ENCODE results near the gene AKR1C1. TPM values are rescaled to one million over a fixed set of nuclear protein-coding genes. Genes with fewer than 3 reads are reported as not detected.
"Not testable (repeated sequence)": the region's sequence is repeated elsewhere in the genome, so short reads cannot be mapped to it uniquely, and the experiment has no call there.

AKR1C1 gene
- total and polyA plus RNA-seq, 2 of the 13 experiments (the other 11 are each of a cell fraction or from before 2014, with no cell fraction given), result 948 to 2,238 TPM

- TF ChIP-seq HNF4A (CRISPR knock-in tag; IDR thresholded peaks at IDR 0.05) (peak; percentile 53), TCF7 (IDR thresholded peaks at IDR 0.05; ENCODE audit: low read depth) (peak; percentile 59), ZNF710 (CRISPR knock-in tag; IDR thresholded peaks at IDR 0.05; ENCODE audit: borderline replicate concordance) (peak; percentile 98), POGZ (CRISPR knock-in tag; IDR thresholded peaks at IDR 0.05) (peak; percentile 75), NR2F2 (IDR thresholded peaks at IDR 0.05; ENCODE audit: borderline replicate concordance, low read depth) (0 out of 2 replicates have a peak, but pooled peaks have one; percentile 32), MED1 (CRISPR knock-in tag; IDR thresholded peaks at IDR 0.05) (peak; percentile 91), TFAP4 (IDR thresholded peaks at IDR 0.05; ENCODE audit: borderline replicate concordance, low read depth) (peak; percentile 13; the same call in 1 of the 2 replicates), ZNF264 (CRISPR knock-in tag; IDR thresholded peaks at IDR 0.05) (peak; percentile 42; the same call in 1 of the 2 replicates), HDAC1 (CRISPR knock-in tag; IDR thresholded peaks at IDR 0.05) (peak; percentile 36; the same call in 1 of the 2 replicates), RARA (CRISPR knock-in tag; IDR thresholded peaks at IDR 0.05) (peak; percentile 78), DMAP1 (CRISPR knock-in tag; IDR thresholded peaks at IDR 0.05) (peak; percentile 29), CREB1 (CRISPR knock-in tag; IDR thresholded peaks at IDR 0.05) (peak; percentile 62; the same call in 1 of the 2 replicates), THRA (CRISPR knock-in tag; IDR thresholded peaks at IDR 0.05; ENCODE audit: borderline replicate concordance) (peak; percentile 53; the same call in 1 of the 2 replicates), PATZ1 (CRISPR knock-in tag; IDR thresholded peaks at IDR 0.05) (peak; percentile 28; the same call in 1 of the 2 replicates), FOXK1 (CRISPR knock-in tag; IDR thresholded peaks at IDR 0.05; ENCODE audit: borderline replicate concordance, low read depth) (peak; percentile 66; the same call in 1 of the 2 replicates), SALL1 (CRISPR knock-in tag; IDR thresholded peaks at IDR 0.05) (peak; percentile 85), SOX13 (IDR thresholded peaks at IDR 0.05) (peak; percentile 99), SOX13 (CRISPR knock-in tag; conservative IDR thresholded peaks at IDR 0.05 in 1 of 2, IDR thresholded peaks at IDR 0.05 in 1 of 2) (peak in 1 of 2 experiments; percentile 99; a peak in 2 of 4 replicates)
- not testable (repeated sequence) for TF ChIP-seq CREB1 (IDR thresholded peaks at IDR 0.05)
These were observed 45.8 kb downstream of the AKR1C1 start (continued) for GRCh38 chr10:5008857-5009548.

Measured in HepG2 (cell line).